DMS79 (cell line): ENCODE data around the gene IPO11.
"Not testable (repeated sequence)": the region's sequence is repeated elsewhere in the genome, so short reads cannot be mapped to it uniquely, and the experiment has no call there.

ENCODE experiments used
- DNase-seq: peaks from one replicate; lab custom pipeline; 2025; lab: John Stamatoyannopoulos, UW

The IPO11 gene

DNA sequence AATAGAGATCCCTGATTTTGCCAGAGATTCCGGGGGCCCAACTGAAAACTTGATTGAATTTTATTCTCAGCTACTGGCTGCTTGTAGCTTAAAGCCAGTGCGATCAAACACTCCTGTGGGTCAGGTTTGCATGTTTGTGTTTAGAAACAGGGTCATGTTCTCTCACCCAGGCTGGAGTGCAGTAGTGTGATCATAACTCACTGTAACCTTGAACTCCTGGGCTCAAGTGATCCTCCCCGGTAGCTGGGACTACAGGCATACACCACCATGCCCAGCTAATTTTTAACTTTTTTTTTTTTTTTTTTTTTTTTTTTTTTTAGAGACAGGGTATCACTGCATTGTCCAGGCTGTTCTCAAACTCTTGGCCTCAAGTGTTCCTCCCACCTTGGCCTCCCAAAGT lies 232.7 kb downstream of the IPO11 start:
- DNase-seq = no peak

DNA sequence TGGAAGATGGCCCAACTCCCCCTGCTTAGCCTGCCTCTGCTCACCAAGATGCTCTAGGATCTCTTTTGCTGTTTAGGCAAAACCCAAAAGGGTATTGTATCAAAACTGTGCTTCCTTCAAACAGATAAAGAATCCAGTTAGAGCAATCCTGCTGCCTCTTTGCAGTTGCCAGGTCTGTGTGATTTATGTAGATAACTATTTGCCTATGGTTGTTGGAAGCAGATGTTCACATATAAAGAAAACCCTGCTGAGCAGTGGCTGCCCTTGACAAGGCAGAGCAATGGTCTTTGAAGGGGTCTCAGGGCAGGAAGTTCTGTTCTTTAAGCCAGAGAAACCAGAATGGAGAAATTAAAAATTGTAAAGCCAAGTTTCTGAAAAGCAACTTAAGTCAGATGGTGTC lies 234.7 kb downstream of the IPO11 start:
- DNase-seq = no peak

DNA sequence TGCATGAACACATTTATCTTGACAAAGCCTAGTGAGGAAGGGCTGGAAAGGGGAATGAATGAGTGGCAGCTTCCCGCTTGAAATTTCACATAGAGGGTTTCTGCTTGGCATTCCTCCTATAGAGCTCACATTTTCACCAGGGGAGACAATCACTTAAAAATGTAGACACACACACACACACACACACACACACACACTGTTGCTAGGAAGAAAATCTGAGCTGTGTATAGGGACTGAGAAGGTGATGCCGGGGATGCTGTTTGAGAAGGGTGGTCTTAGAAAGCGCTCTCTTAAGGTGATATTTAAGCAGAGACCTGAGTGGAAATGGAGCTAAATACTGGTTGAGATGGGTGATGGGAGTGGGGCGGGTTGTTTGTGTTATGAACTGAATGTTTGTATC lies 236.5 kb downstream of the IPO11 start:
- no peak for DNase-seq

DNA sequence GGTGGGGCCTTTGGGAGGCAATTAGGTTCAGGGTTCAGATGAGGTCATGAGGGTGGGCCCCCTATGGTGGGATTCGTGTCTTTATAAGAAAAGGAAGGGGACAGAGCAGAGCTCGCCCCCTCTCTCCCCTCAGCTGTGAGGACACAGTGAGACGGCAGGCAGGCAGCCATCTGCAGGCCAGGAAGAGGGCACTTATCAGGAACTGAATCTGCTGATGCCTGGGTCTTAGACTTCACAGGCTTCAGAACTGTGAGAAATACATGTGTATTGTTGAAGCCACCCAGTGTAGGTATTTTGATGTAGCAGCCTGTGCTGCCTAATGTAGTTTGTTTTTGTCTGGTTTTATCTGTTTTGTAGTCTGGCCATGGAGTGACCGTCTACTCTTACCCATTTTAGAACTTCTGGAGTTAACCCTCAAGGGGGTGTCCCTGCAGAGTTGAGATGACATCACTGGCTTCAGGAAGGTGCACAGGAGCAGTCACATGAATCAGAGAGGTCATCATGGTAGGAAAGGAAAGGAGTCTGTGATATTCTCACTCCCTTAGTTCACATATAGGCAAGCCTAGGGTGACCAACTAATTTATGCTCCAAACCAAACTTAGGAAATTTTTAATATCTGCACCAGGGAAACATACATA lies 237.0 kb downstream of the IPO11 start:
- no peak for DNase-seq

DNA sequence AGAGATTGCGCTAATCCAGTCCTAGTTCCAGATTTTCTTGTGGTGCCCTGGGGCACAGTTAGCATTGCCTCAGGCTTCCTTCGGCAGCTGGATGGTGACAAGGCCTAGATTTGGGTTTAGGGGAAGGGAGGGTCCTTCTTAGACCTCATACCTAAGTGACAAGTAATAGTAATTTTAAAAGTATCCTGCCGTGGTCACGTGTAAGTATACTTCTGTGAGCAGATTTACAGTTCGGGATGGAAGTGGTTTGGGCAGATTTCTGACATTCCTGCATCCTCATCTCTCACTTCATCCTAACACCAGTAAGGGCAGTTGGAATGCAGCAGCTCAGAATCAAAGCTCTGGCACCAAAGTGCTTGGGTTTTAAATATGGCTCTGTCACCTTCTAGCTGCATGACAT lies 237.6 kb downstream of the IPO11 start:
- DNase-seq = no peak

DNA sequence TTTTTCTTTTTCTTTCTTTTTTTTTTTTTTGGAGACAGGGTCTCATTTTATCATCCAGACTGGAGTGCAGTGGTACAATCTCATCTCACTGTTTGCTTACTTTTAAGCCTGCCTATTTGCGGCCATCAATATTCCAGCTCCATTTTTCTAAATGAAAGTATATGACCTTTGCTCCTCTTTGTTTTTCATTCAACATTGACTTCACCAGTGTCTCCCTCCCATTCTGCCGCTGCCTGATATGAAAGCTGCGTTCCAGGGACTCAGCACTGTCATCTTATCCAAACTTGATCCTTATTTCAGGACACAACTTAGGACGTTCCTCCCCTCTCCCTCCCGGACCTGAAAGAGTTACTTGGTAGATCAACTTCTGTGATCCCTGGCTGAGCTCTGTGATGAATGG lies 239.7 kb downstream of the IPO11 start:
- DNase-seq = no peak

DNA sequence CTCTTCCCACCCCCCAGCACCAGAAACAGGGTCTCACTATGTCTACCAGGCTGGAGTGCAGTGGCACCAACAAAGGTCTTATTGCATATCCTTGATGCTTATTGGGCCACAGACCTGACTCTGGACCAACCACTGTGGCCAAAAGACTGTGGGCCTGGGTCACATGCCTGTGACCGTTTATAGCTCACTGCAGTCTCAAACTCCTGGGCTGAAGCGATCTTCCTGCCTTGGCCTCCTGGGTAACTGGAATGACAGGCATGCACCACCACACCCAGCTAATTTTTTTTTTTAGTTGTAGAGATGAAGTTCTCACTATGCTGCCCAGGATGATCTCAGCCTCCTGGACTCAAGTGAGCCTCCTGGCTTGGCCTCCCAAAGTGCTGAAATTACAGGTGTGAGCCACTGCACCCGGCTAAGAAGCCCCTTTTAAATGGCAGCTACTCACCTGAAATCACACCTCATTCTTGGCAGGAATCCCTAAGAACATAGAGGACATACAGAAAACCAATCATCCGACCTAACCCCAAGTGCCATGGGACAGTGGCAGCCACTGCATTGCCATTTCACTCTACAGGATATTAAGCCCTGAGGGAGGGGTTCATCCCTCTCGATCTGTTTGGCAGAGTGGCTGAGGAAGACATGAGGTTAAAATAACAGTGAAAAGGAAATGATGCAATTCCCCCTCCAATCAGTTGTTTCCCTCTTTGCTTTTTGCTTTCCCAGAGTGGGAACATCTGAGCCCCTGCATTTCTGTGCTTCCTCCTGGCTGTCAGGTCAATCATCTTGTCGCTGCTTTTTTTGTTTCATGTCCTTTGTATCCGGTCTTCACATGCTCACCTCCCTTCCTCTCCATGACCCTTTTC lies 240.7 kb downstream of the IPO11 start:
- no peak for DNase-seq

DNA sequence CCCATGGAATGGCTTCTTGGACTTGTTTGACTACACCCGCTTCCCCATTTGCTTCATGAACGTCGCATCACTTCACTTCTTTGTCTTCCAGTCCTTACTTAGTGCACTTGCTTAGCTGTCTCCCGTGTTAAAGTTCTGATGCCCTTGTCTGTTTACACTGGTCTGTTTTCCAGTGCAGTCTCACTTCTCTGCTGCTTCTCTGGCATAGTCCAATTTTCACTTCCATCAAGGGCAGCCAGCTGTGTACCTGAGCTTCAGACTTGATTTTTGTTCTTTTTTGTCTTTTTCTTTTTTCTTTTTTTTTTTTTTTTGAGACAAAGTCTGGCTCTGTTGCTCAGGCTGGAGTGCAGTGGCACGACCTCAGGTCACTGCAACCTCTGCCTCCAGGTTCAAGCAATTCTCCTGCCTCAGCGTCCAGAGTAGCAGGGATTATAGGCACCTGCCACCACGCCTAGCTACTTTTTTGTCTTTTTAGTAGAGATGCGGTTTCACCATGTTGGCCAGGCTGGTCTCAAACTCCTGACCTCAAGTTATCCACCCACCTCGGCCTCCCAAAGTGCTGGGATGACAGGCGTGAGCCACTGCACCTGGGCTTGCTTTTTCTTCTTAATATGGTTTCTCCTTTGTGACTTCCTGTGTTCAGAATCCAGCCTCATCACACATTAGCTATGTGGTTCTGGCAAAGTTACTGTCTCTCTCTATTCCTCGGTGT lies 241.5 kb downstream of the IPO11 start:
- no peak for DNase-seq

DNA sequence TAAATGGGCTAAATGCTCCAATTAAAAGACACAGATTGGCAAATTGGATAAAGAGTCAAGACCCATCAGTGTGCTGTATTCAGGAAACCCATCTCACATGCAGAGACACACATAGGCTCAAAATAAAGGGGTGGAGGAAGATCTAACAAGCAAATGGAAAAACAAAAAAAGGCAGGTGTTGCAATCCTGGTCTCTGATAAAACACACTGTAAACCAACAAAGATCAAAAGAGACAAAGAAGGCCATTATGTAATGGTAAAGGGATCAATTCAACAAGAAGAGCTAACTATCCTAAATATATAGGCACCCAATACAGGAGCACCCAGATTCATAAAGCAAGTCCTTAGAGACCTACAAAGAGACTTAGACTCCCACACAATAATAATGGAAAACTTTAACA lies 245.2 kb downstream of the IPO11 start:
- DNase-seq = not testable (repeated sequence)

DNA sequence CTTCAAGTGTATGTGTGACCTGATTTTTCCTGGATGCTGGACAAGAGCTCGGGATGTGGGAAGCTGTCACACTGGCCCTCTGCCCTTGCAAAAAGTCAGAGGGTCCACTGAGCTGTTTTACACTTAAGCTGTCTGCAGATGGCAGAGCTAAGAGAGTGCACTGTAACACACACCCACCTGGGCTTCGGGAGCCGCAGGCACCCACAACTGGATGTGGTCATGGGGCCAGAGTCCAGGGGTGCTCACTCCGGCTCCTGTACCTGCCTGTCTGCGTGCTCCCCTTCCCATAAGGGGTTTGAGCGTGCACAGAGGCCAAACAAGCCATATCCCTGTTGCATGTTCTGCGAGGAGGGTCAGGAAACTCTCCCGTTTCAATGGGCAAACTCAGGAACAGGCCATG lies 248.6 kb downstream of the IPO11 start:
- DNase-seq = no peak

DNA sequence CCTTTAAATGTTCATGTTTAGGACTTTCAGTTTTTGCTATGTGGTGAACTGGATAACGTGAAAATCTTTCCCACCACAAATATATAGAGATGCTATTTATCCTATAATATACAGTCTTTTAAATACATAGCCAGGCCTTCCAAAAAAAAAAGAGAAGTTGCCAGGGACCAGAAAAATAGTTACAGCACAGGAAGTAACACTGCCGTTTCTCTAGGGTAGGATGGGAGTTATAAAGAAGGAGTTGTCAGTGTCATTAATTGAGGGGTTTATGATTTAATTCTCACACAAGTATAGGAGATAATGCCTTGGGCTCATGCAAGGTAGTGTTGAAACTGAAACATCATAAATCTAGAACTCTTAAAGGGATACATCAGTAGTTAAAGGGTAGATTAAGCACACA lies 250.0 kb downstream of the IPO11 start:
- DNase-seq = no peak

DNA sequence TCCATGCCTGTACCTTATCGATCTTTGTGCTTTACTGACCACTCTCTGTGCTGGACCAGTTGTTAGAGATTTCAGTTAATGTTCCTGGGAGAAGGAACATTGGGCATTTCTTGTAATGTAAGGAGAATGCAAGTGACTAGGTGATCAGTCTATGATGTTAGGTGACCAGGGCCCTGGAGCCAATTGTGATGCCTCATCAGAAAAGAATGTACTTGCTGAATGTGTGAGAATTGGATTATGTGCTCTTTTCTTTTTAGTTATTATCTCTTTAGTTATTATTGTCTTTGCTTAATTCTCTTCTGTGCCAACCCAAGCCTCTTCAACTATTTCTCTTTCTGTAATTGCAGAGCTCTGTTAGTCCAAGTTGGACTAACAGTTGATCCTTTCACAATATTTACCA lies 258.9 kb downstream of the IPO11 start:
- DNase-seq = no peak

DNA sequence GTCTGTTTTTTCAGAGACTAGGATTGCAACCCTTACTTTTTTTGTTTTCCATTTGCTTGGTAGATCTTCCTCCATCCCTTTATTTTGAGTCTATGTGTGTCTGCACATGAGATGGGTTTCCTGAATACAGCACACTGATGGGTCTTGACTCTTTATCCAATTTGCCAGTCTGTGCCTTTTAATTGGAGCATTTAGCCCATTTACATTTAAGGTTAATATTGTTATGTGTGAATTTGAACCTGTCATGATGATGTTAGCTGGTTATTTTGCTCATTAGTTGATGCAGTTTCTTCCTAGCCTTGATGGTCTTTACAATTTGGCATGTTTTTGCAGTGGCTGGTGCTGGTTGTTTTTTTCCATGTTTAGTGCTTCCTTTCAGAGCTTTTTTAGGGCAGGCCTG lies 264.0 kb downstream of the IPO11 start:
- DNase-seq = not testable (repeated sequence)
